ENCODE measurements around the gene HIVEP2.

GRCh38 chr6:142965164-142965563 is 20.2 kb upstream of the HIVEP2 start:
- TF ChIP-seq CTCF (IDR thresholded peaks at IDR 0.05) = no peak
- no peak for TF ChIP-seq EZH2 (IDR thresholded peaks at IDR 0.05; ENCODE audit: borderline replicate concordance, insufficient read depth, low read depth, low read length, poor library complexity, severe bottlenecking)
